ENCODE measurements around the gene NFS1. TPM values are rescaled to one million over a fixed set of nuclear protein-coding genes. Genes with fewer than 3 reads are reported as not detected.
A peak's percentile ranks its signal among the peaks of the same experiment; 100 is the strongest.

NFS1 gene
- polyA plus RNA-seq, 1 of the 3 experiments (the other 2 are of a cell fraction) = 75.6 TPM

- POLR2A ChIA-PET = interaction anchor here (0.8 to 2.3 kb wide), 5 partner anchors 23 to 290 kb away, joined by 4 to 33 read pairs (median 5); partner anchors contain the start of genes CEP250, RBM39, SCAND1 and SPAG4
- peaks cover 52% of the 10 kb centered on the region for H3K79me2 ChIP-seq (ENCODE audit: insufficient read depth)
- H3K9me3 ChIP-seq = no peaks in the 10 kb centered on the region
- WGBS (ENCODE audit: low lambda C conversion rate) = 1% methylated on average over 43 of the region's 61 CpGs
- peaks cover 10 to 13% of the 10 kb centered on the region in 2 experiments; a peak in 2 of 4 replicates for H3K4me1 ChIP-seq (ENCODE audit: control insufficient read depth in 1 of 2, insufficient read depth in 2 of 2, low read depth in 1 of 2, low read length in 1 of 2)
- peaks cover 15 to 16% of the 10 kb centered on the region in 2 experiments for H3K36me3 ChIP-seq (replicated peaks in 1 of 2; ENCODE audit: control insufficient read depth in 1 of 2, insufficient read depth in 2 of 2, low read length in 1 of 2)
- DNase-seq = peak; percentile 98
- peak within 1 kb of the TSS; percentile 78 to 83 for H3K4me3 ChIP-seq (ENCODE audit: low read depth in 2 of 2, low read length in 1 of 2)
- CTCF ChIA-PET = interaction anchor here (0.9 to 2.2 kb wide), 4 partner anchors 16 to 326 kb away, joined by 4 to 15 read pairs (median 5); partner anchors contain the start of genes NFS1 and ROMO1
- H3K27ac ChIP-seq (ENCODE audit: low read depth in 2 of 2, low read length in 1 of 2) = peak within 1 kb of the TSS; percentile 94 to 95
- H3K9me2 ChIP-seq = no peaks in the 10 kb centered on the region
- H2AFZ ChIP-seq (ENCODE audit: low read depth) = peak within 1 kb of the TSS; percentile 98
- peaks cover 26% of the 10 kb centered on the region for H3F3A ChIP-seq (replicated peaks; ENCODE audit: insufficient read depth)
- H4K20me1 ChIP-seq (ENCODE audit: insufficient read depth) = peaks cover 44% of the 10 kb centered on the region
- peak within 1 kb of the TSS; percentile 97 for H3K4me2 ChIP-seq
- H3K9ac ChIP-seq = peak within 1 kb of the TSS; percentile 98
- H3K27me3 ChIP-seq (ENCODE audit: insufficient read depth) = no peaks in the 10 kb centered on the region
- TF ChIP-seq SIN3A (IDR thresholded peaks at IDR 0.05; ENCODE audit: borderline replicate concordance, low read depth, low read length) = no peak
- TF ChIP-seq GATA2 (CRISPR knock-in tag; IDR thresholded peaks at IDR 0.05) = no peak
- no peak for TF ChIP-seq PBX3 (IDR thresholded peaks at IDR 0.05)
- no peak for TF ChIP-seq USF1 (IDR thresholded peaks at IDR 0.05; ENCODE audit: borderline replicate concordance, low read depth)
- TF ChIP-seq ELF1 (IDR thresholded peaks at IDR 0.05) = peak; percentile 94
- no peak for TF ChIP-seq FOSL2 (IDR thresholded peaks at IDR 0.05; ENCODE audit: borderline replicate concordance, low read depth)
- peak; percentile 27; the same call in 1 of the 2 replicates for TF ChIP-seq GABPA (IDR thresholded peaks at IDR 0.05; ENCODE audit: low read depth)
- no peak for TF ChIP-seq RXRA (IDR thresholded peaks at IDR 0.05; ENCODE audit: borderline replicate concordance, low read depth)
- no peak for TF ChIP-seq SMC3 (IDR thresholded peaks at IDR 0.05; ENCODE audit: low read depth, low read length)
- peak; percentile 39 for TF ChIP-seq MXI1 (IDR thresholded peaks at IDR 0.05; ENCODE audit: low read depth, low read length)
- TF ChIP-seq ZBTB33 (IDR thresholded peaks at IDR 0.05; ENCODE audit: borderline replicate concordance, low read depth) = no peak
- no peak for TF ChIP-seq USF2 (IDR thresholded peaks at IDR 0.05; ENCODE audit: borderline replicate concordance, low read depth, low read length)
- no peak for TF ChIP-seq RFX5 (IDR thresholded peaks at IDR 0.05; ENCODE audit: low read length)
- TF ChIP-seq POLR2AphosphoS5 (IDR thresholded peaks at IDR 0.05; ENCODE audit: low read depth, low read length) = peak; percentile 98
- no peak for TF ChIP-seq TCF12 (IDR thresholded peaks at IDR 0.05)
- no peak for TF ChIP-seq CTCF (IDR thresholded peaks at IDR 0.05)
- TF ChIP-seq TEAD4 (IDR thresholded peaks at IDR 0.05; ENCODE audit: borderline replicate concordance, insufficient read depth) = peak; percentile 75; the same call in 1 of the 2 replicates
- peak; percentile 96 for TF ChIP-seq YY1 (IDR thresholded peaks at IDR 0.05; ENCODE audit: low read depth)
- peak; percentile 74 for TF ChIP-seq CHD2 (IDR thresholded peaks at IDR 0.05; ENCODE audit: low read length, partially characterized antibody)
- peak; percentile 42; the same call in 1 of the 2 replicates for TF ChIP-seq REST (IDR thresholded peaks at IDR 0.05; ENCODE audit: low read depth, low read length)
- TF ChIP-seq MAX (IDR thresholded peaks at IDR 0.05; ENCODE audit: low read depth) = peak; percentile 94
Measured at GRCh38 chr20:35664466-35665206, 34.5 kb downstream of the NFS1 start, which contains the start of the genes CPNE1 and RBM12. Gene CPNE1, minus strand, starts transcription at chr20:35664900. Its CDS starts 31,977 bp downstream, at chr20:35632923. Gene RBM12, minus strand, starts transcription at chr20:35664900. Its CDS starts 9,578 bp downstream, at chr20:35655322.
